Activated effector memory CD4-positive, alpha-beta T cell treated with Interleukin-2 at 50 U/mL for 16 hours (primary cell): Measurements from ENCODE around the gene TM9SF4.
"Not testable (repeated sequence)": the region's sequence is repeated elsewhere in the genome, so short reads cannot be mapped to it uniquely, and the experiment has no call there.

Experiments
- DNase-seq: peaks from one replicate; pipeline ENCODE4 v3.0.0-alpha.2; 2020

TM9SF4 gene

GRCh38 chr20:32191873-32192272 lies 82.4 kb downstream of the TM9SF4 start:
- no peak for DNase-seq

GRCh38 chr20:32192698-32193097 lies 83.2 kb downstream of the TM9SF4 start:
- no peak for DNase-seq

GRCh38 chr20:32193336-32193735 lies 83.8 kb downstream of the TM9SF4 start:
- DNase-seq = not testable (repeated sequence)

- DNase-seq = no peak
Observed at GRCh38 chr20:32193996-32194395, 84.5 kb downstream of the TM9SF4 start.

- DNase-seq = no peak
Observed at GRCh38 chr20:32195581-32195980, 86.1 kb downstream of the TM9SF4 start.

GRCh38 chr20:32196613-32197012 lies 87.1 kb downstream of the TM9SF4 start:
- not testable (repeated sequence) for DNase-seq

GRCh38 chr20:32197136-32197535 lies 87.6 kb downstream of the TM9SF4 start:
- not testable (repeated sequence) for DNase-seq

- DNase-seq = no peak
Observed at GRCh38 chr20:32199006-32199405, 89.5 kb downstream of the TM9SF4 start.

GRCh38 chr20:32201296-32201976 lies 91.9 kb downstream of the TM9SF4 start:
- no peak for DNase-seq

GRCh38 chr20:32201977-32202363 lies 92.5 kb downstream of the TM9SF4 start:
- no peak for DNase-seq

- no peak for DNase-seq
Observed at GRCh38 chr20:32203356-32204204, 94.1 kb downstream of the TM9SF4 start.

GRCh38 chr20:32204205-32205109 lies 94.9 kb downstream of the TM9SF4 start:
- no peak for DNase-seq

GRCh38 chr20:32205110-32205842 lies 95.8 kb downstream of the TM9SF4 start:
- no peak for DNase-seq

- DNase-seq = no peak
Observed at GRCh38 chr20:32205843-32206759, 96.6 kb downstream of the TM9SF4 start.

GRCh38 chr20:32206760-32207625 lies 97.5 kb downstream of the TM9SF4 start:
- DNase-seq = no peak

- DNase-seq = peak; percentile 87
Observed at GRCh38 chr20:32207626-32208498, 98.3 kb downstream of the TM9SF4 start, which contains the start of the genes PLAGL2 and POFUT1. PLAGL2 (minus strand) TSS chr20:32207743; CDS start chr20:32202178, 5,565 bp downstream. POFUT1 (plus strand) TSS chr20:32207880; CDS start chr20:32207942, 62 bp downstream.

GRCh38 chr20:32208499-32209154 lies 99.1 kb downstream of the TM9SF4 start:
- no peak for DNase-seq

- DNase-seq = no peak
Observed at GRCh38 chr20:32209850-32210605, 100.5 kb downstream of the TM9SF4 start.
